Brain microvascular endothelial cell (primary cell): ENCODE data around the gene GPC5.
A peak's percentile ranks its signal among the peaks of the same experiment; 100 is the strongest.

Source experiments
- DNase-seq: peaks from one replicate; pipeline ENCODE4 v3.0.0-alpha.2; 2020
- H3K27ac ChIP-seq: fragments of 250-450 bp; sonication (Bioruptor Pico); 2 replicates; pipeline ENCODE4 v1.5.1; 2020; ENCODE audit warnings: mild to moderate bottlenecking, moderate library complexity
- H3K27me3 ChIP-seq: fragments of 250-450 bp; sonication (Bioruptor Pico); replicated peaks from 2 replicates; pipeline ENCODE4 v1.5.1; 2020; ENCODE audit warnings: mild to moderate bottlenecking
- H3K36me3 ChIP-seq: fragments of 250-450 bp; sonication (Bioruptor Pico); replicated peaks from 2 replicates; pipeline ENCODE4 v1.5.1; 2020; ENCODE audit warnings: mild to moderate bottlenecking
- H3K4me3 ChIP-seq: 2 replicates; pipeline ENCODE4 v1.5.1; 2011; ENCODE audit warnings: low read depth, mild to moderate bottlenecking, control low read depth, low read length, moderate library complexity
- CTCF ChIP-seq: IDR thresholded peaks from 2 replicates; pipeline ENCODE4 v1.5.1; 2011; ENCODE audit warnings: low read depth, mild to moderate bottlenecking, moderate library complexity, low read length, control low read depth, inconsistent platforms; ENCODE audit errors: missing control alignments
- in situ Hi-C: cut with HindIII; loops from 2 replicates; pipeline ENCODE4 v1.10.0; 2017; ENCODE audit warnings: low sequenced_read_pairs, low pct_ligation_motif_present

GPC5 gene

GRCh38 chr13:92150606-92151005, 752.2 kb downstream of the GPC5 start:
- H3K4me3 ChIP-seq, result no peak overlapping the region
- no peaks in the 10 kb centered on the region for H3K36me3 ChIP-seq
- no peak for TF ChIP-seq CTCF
- H3K27me3 ChIP-seq, result no peaks in the 10 kb centered on the region
- DNase-seq, result no peak
- H3K27ac ChIP-seq, result no peak overlapping the region
- in situ Hi-C loops, result no loop called here

GRCh38 chr13:92158346-92158745, 759.9 kb downstream of the GPC5 start:
- Histone ChIP-seq H3K36me3 (no peaks in the 10 kb centered on the region), H3K4me3 (no peak overlapping the region), H3K27ac (no peak overlapping the region), H3K27me3 (no peaks in the 10 kb centered on the region)
- in situ Hi-C loops, result no loop called here
- TF ChIP-seq CTCF, result no peak
- DNase-seq, result peak; percentile 13

GRCh38 chr13:92164822-92165221, 766.4 kb downstream of the GPC5 start:
- H3K27me3 ChIP-seq, result no peaks in the 10 kb centered on the region
- in situ Hi-C loops, result no loop called here
- no peak overlapping the region for H3K4me3 ChIP-seq
- H3K36me3 ChIP-seq, result no peaks in the 10 kb centered on the region
- H3K27ac ChIP-seq, result no peak overlapping the region
- no peak for TF ChIP-seq CTCF
- DNase-seq, result no peak

- no peak for TF ChIP-seq CTCF
- H3K4me3 ChIP-seq, result no peak overlapping the region
- no peak overlapping the region for H3K27ac ChIP-seq
- no peak for DNase-seq
- H3K27me3 ChIP-seq, result no peaks in the 10 kb centered on the region
- H3K36me3 ChIP-seq, result no peaks in the 10 kb centered on the region
- in situ Hi-C loops, result no loop called here
These were observed 773.8 kb downstream of the GPC5 start for GRCh38 chr13:92172191-92172590.

GRCh38 chr13:92173254-92173653, 774.8 kb downstream of the GPC5 start:
- no peak for DNase-seq
- TF ChIP-seq CTCF, result no peak
- Histone ChIP-seq H3K27me3 (no peaks in the 10 kb centered on the region), H3K4me3 (no peak overlapping the region), H3K36me3 (no peaks in the 10 kb centered on the region), H3K27ac (no peak overlapping the region)
- in situ Hi-C loops, result no loop called here

GRCh38 chr13:92175330-92175729, 776.9 kb downstream of the GPC5 start:
- H3K27me3 ChIP-seq, result no peaks in the 10 kb centered on the region
- peak; percentile 78 for DNase-seq
- peak; percentile 74 for TF ChIP-seq CTCF
- no peak overlapping the region for H3K4me3 ChIP-seq
- H3K36me3 ChIP-seq, result no peaks in the 10 kb centered on the region
- in situ Hi-C loops, result no loop called here
- no peak overlapping the region for H3K27ac ChIP-seq
